Measurements from ENCODE around the gene SMAD3.
A peak's percentile ranks its signal among the peaks of the same experiment; 100 is the strongest.

SMAD3 gene

GRCh38 chr15:67158367-67158766, 93.0 kb downstream of the SMAD3 start:
- no peak for DNase-seq (ENCODE audit: low read depth in 2 of 3, low spot score in 2 of 3)

DNA sequence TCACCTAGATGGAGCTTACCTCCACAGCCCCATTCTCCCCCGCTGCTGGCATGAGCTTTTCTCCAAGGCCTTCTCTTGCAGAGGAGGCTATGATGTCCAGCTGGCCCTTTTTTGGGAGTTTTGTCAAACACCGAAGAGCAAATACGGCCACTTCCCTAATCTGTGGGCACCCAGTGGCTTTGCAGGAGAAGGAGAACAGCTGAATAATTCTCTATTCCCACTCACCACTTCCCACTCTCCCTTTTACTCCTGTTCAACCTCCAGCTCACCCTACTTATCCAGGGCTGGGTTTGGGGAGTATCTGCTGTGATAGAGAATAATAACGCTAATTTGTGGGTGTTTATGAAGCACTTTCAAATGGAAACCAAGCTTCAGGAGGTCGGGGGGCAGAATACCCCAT, 96.0 kb downstream of the SMAD3 start:
- no peak for DNase-seq (ENCODE audit: low read depth in 2 of 3, low spot score in 2 of 3)

GRCh38 chr15:67161881-67162280, 96.5 kb downstream of the SMAD3 start:
- DNase-seq (ENCODE audit: low read depth in 2 of 3, low spot score in 2 of 3) = no peak

DNA sequence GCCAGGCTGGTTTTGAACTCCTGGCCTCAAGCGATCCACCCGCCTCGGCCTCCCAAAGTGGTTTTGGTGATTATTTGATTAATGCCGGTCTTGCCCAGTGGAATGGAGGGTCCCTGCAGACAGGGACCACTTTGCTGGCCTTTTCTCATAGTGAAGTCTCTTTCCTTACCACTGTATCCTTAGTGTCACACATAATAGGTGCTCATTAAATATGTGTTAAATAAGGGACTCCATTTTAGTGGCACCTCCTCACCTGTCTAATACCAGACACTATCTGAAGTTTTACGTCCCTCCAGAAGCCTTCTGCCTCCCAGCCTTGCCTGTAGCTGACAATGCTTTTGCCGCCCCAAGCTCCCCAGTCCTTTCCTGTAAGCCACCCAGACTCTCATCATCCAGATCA, 97.8 kb downstream of the SMAD3 start:
- DNase-seq (ENCODE audit: low read depth in 2 of 3, low spot score in 2 of 3) = no peak

- no peak for DNase-seq (ENCODE audit: low read depth in 2 of 3, low spot score in 2 of 3)
Measured at GRCh38 chr15:67164401-67164791, 99.0 kb downstream of the SMAD3 start.

GRCh38 chr15:67164811-67165253, 99.4 kb downstream of the SMAD3 start:
- no peak for DNase-seq (ENCODE audit: low read depth in 2 of 3, low spot score in 2 of 3)

DNA sequence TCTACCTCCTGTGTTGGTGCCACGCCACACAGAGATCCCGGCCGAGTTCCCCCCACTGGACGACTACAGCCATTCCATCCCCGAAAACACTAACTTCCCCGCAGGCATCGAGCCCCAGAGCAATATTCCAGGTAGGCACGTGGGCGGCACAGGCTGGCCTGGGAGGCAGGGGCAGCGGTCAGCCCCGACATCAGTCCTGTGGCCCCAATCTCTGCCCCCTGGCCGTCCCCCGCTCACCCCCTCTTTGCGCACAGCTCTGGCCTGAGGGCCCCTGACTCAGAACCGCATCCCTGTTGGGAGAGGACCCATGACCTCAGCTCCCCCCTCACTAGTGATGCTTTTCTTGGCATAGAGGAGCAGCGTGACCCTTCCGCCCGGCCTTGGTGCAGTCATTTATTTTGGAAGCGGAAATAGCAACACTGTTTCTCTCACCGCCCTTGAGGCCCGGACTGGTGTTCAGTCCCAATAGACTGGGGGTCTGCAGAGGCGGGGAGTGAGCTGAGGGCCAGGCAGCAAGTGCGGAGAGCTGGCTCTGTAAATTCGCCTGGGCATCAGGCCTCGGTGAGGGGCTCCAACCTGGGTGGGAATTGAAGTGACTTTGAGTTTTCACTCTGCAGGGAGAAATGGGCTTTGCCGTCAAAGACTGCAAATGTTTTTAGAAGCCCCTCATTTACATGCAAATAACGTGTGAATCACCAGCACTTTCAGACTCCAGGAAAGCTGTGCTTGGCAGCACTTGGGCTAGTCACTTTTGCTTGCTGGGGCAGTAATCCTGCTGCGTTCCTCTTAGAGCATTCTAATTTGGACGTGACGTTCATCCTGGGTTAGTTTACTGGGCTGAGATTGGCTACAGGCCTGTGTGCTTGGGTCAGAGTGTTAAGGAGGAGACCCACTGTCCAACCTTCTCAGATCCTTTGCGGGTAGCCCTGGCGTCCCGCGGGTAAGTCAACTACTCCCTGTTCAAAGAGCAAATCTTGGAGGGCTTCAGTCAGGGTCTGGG, 100.2 kb downstream of the SMAD3 start:
- DNase-seq (ENCODE audit: low read depth in 2 of 3, low spot score in 2 of 3) = no peak

DNA sequence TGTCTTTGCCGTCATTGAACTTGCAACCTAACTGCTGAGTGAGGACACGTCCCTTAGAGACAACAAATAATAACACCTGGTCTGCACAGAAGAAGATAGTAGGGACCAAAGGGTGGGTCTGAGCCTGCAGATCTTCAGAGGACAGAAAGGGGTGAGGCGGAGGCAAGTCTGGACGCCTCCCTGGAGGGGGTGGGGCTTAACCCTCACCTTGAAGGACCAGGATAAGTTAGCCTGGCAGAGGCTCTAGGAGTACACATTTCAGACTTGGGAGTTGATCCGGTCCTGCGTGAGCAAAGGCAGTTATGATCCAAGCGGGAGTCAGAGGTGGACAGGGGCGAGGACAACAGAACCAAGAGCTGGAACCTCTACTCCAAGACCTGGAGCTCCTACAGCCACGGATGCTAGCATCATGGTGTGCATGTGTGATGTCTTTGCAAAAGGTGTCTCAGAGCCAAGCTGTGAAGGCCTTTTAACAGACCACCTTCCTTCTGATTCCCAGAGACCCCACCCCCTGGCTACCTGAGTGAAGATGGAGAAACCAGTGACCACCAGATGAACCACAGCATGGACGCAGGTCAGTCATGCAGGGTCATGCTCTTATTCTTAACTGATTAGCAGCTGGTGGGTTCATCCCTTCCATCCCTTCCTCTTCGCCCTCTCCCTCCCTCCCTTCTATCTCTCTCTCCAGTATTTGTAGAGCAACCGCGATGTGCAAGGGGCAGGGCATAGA, 101.0 kb downstream of the SMAD3 start:
- no peak for DNase-seq (ENCODE audit: low read depth in 2 of 3, low spot score in 2 of 3)

DNA sequence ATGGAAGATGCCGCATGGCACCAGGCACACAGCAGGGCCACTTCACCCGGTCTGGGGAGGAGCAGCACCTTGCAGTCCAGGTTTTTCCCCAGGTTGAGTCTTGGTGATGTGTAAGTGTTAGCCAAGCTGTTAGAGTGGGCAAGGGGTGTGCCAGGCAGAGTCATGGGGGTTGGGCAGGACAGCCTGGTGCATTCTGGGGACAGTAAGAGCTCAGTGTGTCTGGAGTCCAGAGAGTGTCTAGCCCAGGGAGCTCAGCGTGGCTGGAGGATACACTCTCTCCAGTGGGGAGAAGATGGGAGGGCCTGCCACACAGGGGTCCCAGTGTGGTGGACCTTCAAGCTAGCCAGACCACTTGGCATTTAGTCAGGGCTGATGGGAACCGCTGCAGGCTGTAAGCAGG, 101.7 kb downstream of the SMAD3 start:
- DNase-seq (ENCODE audit: low read depth in 2 of 3, low spot score in 2 of 3) = no peak

DNA sequence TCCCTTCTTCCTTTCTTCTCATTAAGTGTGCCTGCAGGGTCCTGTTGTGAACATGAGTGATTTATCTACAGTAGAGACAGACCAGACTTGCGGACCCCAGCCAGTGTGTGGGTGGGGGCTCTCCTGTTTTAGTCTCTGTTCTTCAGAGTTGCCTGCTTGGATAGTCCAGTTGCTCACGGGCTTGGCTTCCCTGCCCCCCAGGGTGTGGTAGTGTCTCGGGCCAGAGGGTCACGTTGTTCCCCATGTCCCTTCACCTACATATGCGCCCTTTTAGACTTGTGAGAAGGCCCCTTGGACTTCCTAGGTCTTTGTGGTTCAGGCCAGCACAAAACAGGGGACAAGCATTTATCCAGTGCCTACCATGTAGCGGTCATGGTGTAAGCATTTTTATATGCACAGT, 103.3 kb downstream of the SMAD3 start:
- DNase-seq (ENCODE audit: low read depth in 2 of 3, low spot score in 2 of 3) = no peak

GRCh38 chr15:67170143-67170925, 104.9 kb downstream of the SMAD3 start:
- DNase-seq (ENCODE audit: low read depth in 2 of 3, low spot score in 2 of 3) = no peak

GRCh38 chr15:67171471-67171870, 106.1 kb downstream of the SMAD3 start:
- DNase-seq (ENCODE audit: low read depth in 2 of 3, low spot score in 2 of 3) = no peak

DNA sequence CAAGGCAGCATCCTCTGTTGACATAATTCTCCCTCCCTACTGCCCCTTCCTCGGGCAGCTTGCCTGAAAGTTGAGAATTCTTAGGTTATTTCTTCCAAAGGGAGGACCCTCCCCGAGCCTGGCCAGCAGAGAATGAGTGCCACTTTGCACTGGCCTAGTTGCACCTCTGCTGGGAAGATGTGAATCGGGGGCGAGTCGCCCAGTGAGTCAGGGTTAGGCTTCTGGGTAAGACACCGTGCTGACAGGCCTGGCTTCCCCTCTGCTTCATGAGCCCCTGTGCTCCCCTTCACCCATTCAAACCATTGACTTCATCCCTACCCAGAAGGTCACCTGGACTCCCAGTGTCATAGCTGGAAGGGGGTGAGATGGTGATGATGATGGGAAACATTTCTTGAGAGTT, 106.8 kb downstream of the SMAD3 start:
- DNase-seq (ENCODE audit: low read depth in 2 of 3, low spot score in 2 of 3) = peak in 1 of 3 experiments; percentile 38

DNA sequence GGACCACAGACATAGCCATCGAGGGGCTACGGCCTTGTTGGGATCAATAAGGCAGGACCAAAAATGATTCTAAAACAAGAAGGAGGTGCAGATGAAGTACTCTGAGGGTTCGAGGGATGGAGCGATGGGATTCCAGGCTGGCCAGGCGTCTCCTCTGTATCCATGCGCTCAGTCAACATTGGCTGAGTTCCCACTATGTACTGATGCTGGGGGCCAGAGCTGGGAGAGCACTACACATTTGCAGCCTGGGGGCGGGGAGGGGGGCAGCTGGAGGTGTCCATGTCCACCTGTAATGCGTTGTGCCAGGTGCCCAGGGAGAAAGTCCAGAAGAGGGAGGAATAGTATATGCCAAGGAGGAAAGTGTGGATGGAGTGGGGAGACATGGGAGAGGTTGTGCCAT, 107.6 kb downstream of the SMAD3 start:
- DNase-seq (ENCODE audit: low read depth in 2 of 3, low spot score in 2 of 3) = no peak

DNA sequence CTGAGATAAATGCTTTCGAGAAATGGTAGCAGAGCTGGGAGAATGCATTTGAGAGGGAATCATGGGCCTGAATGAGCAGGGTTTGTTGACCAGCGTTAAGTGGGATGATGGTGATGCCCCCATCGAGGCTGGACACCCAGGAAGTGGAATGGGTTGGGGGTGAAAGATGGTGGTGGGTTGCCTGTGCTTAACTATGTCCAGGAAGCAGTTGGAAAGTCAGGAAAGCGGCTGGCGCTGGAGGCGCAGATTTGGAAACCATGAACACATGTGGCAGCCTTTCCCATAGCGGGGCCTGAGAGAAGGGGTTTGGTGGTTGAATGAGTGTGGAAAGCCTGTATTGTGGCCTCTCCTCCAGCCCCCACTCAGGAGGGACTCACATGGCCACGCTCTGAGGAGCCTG, 108.4 kb downstream of the SMAD3 start:
- DNase-seq (ENCODE audit: low read depth in 2 of 3, low spot score in 2 of 3) = no peak

DNA sequence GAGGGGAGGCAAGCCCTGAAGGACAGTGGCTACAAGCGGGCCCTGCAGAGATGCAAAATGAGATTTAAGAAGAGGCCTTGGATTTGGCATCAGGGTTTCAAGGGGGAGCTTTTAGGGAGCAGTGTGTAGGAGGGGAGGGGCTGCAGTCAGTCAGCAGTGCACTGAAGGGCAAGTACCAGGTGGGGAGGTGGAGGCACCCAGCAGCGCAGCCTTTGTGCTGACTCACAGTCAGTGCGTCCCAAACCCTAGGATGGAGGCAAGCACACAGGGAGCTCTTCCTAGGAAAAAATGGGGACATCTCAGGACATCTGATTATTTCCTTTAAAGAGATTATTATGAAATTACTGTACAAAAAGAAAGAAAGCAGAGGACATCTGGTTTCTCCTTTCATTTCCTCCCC, 109.0 kb downstream of the SMAD3 start:
- no peak for DNase-seq (ENCODE audit: low read depth in 2 of 3, low spot score in 2 of 3)

GRCh38 chr15:67174864-67175573, 109.6 kb downstream of the SMAD3 start:
- DNase-seq (ENCODE audit: low read depth in 2 of 3, low spot score in 2 of 3) = no peak

GRCh38 chr15:67175643-67176071, 110.3 kb downstream of the SMAD3 start:
- no peak for DNase-seq (ENCODE audit: low read depth in 2 of 3, low spot score in 2 of 3)

DNA sequence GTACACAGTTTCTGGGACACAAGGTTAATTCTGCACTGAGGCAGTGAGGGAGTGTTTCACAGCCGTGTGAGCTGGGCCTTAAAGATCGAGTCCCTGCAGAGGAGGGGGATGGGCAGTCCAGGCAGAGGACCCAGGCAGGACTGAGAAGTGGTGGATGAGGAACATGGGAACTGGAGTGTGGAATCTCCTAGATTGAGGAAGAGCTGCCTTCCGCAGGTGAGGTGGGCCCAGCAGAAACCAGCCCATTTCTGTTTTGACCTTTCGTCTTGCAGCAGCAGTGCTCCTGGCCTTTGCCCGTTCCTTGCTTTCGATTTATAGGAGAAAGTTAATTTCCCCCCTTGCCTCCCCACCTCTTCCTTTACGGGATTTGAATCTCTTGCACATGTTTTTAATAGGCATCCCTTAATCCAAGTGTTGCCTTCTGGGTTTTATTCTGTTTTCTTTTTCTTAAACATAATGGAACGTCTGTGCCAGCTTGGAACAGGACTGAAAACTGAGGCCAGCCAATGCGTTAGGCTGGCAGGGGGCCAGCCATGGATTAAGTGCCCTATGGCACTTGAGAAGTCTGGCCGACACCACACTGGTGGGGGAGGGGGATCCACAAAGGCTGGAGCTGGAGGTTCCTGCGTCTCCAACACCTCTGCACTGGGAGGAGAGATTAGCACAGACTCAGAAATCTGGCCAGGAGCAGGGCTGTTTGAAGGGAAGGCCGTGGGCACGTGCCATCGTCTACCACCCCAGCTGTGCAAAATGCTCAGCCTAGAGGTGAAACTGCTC, 111.0 kb downstream of the SMAD3 start:
- DNase-seq (ENCODE audit: low read depth in 2 of 3, low spot score in 2 of 3) = no peak

- no peak for DNase-seq (ENCODE audit: low read depth in 2 of 3, low spot score in 2 of 3)
Measured at GRCh38 chr15:67177752-67178151, 112.3 kb downstream of the SMAD3 start.

All from activated CD8-positive, alpha-beta memory T cell treated with anti-CD3 and anti-CD28 coated beads for 48 hours (primary cell).